Measurements from ENCODE around the gene RPL7A.

DNA sequence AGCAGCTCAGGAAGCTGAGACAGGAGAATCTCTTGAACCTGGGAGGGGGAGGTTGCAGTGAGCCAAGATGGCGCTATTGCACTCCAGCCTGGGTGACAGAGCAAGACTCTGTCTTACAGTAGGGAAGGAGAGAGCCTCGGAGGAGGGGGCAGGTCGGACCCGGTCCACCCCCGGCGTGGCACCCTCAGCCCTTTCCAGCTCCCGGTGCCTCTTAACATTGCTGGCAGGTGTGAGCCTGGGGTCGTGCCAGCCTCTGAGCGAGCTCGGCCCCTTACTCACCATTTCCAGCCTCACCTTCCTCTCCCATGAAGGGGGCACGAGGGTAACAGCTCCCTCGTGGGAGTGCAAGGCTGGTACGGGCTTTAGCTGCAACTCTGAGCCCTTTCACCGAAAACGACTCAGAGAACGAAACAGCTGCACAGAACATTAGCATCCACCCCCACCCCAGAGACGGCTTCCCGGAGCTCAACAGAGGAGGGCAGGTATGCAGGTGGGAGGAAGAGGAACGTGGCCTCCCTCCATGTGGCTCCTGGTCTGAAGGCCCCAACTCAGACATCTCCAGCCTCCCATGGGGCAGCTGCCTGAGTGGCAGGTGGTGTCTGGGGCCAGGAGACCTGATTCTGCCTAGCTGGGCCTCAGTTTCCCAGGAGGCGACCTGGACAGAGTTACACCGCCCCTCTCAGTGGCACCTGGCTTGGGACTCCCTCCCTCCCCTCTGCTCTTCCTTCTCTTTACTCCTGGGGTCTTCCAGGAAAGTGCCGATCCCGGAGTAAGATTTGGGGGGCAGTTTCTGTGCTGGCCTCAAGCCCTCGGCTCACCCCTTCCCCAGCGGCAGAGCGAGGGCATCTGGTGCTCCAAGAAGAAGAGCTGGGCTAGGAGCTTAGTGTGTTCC is 44.5 kb upstream of the RPL7A start:
- TF ChIP-seq, protein P1, sequence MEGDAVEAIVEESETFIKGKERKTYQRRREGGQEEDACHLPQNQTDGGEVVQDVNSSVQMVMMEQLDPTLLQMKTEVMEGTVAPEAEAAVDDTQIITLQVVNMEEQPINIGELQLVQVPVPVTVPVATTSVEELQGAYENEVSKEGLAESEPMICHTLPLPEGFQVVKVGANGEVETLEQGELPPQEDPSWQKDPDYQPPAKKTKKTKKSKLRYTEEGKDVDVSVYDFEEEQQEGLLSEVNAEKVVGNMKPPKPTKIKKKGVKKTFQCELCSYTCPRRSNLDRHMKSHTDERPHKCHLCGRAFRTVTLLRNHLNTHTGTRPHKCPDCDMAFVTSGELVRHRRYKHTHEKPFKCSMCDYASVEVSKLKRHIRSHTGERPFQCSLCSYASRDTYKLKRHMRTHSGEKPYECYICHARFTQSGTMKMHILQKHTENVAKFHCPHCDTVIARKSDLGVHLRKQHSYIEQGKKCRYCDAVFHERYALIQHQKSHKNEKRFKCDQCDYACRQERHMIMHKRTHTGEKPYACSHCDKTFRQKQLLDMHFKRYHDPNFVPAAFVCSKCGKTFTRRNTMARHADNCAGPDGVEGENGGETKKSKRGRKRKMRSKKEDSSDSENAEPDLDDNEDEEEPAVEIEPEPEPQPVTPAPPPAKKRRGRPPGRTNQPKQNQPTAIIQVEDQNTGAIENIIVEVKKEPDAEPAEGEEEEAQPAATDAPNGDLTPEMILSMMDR (IDR thresholded peaks at IDR 0.05) = no peak
- TF ChIP-seq, protein P2, sequence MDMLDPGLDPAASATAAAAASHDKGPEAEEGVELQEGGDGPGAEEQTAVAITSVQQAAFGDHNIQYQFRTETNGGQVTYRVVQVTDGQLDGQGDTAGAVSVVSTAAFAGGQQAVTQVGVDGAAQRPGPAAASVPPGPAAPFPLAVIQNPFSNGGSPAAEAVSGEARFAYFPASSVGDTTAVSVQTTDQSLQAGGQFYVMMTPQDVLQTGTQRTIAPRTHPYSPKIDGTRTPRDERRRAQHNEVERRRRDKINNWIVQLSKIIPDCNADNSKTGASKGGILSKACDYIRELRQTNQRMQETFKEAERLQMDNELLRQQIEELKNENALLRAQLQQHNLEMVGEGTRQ (CRISPR knock-in tag; IDR thresholded peaks at IDR 0.05) = no peak
- TF ChIP-seq SP1 (CRISPR knock-in tag; conservative IDR thresholded peaks at IDR 0.05) (no peak), IRF2 (CRISPR knock-in tag; IDR thresholded peaks at IDR 0.05; ENCODE audit: borderline replicate concordance, low read depth) (no peak), CREB1 (CRISPR knock-in tag; IDR thresholded peaks at IDR 0.05) (no peak), FOXK1 (CRISPR knock-in tag; IDR thresholded peaks at IDR 0.05) (no peak), ATF1 (CRISPR knock-in tag; IDR thresholded peaks at IDR 0.05) (no peak), NR2C2 (CRISPR knock-in tag; IDR thresholded peaks at IDR 0.05) (no peak), NFE2L1 (CRISPR knock-in tag; IDR thresholded peaks at IDR 0.05) (no peak), ESRRA (CRISPR knock-in tag; IDR thresholded peaks at IDR 0.05; ENCODE audit: borderline replicate concordance) (no peak)
- TF ChIP-seq, protein P3, sequence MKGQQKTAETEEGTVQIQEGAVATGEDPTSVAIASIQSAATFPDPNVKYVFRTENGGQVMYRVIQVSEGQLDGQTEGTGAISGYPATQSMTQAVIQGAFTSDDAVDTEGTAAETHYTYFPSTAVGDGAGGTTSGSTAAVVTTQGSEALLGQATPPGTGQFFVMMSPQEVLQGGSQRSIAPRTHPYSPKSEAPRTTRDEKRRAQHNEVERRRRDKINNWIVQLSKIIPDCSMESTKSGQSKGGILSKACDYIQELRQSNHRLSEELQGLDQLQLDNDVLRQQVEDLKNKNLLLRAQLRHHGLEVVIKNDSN (CRISPR knock-in tag; IDR thresholded peaks at IDR 0.05) = no peak
- TF ChIP-seq, protein P4, sequence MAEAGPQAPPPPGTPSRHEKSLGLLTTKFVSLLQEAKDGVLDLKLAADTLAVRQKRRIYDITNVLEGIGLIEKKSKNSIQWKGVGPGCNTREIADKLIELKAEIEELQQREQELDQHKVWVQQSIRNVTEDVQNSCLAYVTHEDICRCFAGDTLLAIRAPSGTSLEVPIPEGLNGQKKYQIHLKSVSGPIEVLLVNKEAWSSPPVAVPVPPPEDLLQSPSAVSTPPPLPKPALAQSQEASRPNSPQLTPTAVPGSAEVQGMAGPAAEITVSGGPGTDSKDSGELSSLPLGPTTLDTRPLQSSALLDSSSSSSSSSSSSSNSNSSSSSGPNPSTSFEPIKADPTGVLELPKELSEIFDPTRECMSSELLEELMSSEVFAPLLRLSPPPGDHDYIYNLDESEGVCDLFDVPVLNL (CRISPR knock-in tag; IDR thresholded peaks at IDR 0.05; ENCODE audit: borderline replicate concordance, low read depth) = no peak
- TF ChIP-seq, protein P5, sequence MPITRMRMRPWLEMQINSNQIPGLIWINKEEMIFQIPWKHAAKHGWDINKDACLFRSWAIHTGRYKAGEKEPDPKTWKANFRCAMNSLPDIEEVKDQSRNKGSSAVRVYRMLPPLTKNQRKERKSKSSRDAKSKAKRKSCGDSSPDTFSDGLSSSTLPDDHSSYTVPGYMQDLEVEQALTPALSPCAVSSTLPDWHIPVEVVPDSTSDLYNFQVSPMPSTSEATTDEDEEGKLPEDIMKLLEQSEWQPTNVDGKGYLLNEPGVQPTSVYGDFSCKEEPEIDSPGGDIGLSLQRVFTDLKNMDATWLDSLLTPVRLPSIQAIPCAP (CRISPR knock-in tag; IDR thresholded peaks at IDR 0.05) = no peak
- TF ChIP-seq, protein P6, sequence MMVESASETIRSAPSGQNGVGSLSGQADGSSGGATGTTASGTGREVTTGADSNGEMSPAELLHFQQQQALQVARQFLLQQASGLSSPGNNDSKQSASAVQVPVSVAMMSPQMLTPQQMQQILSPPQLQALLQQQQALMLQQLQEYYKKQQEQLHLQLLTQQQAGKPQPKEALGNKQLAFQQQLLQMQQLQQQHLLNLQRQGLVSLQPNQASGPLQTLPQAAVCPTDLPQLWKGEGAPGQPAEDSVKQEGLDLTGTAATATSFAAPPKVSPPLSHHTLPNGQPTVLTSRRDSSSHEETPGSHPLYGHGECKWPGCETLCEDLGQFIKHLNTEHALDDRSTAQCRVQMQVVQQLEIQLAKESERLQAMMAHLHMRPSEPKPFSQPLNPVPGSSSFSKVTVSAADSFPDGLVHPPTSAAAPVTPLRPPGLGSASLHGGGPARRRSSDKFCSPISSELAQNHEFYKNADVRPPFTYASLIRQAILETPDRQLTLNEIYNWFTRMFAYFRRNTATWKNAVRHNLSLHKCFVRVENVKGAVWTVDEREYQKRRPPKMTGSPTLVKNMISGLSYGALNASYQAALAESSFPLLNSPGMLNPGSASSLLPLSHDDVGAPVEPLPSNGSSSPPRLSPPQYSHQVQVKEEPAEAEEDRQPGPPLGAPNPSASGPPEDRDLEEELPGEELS (CRISPR knock-in tag; IDR thresholded peaks at IDR 0.05) = no peak

Measured in WTC11 (cell line).